Bone marrow (tissue), 2 donors: ENCODE results near the gene AUTS2.
A peak's percentile ranks its signal among the peaks of the same experiment; 100 is the strongest.

Experiments
- DNase-seq, 2 donors: peaks; one replicate each; lab custom pipeline; 2025; lab: John Stamatoyannopoulos, UW

The AUTS2 gene

GRCh38 chr7:69656890-69657289 is 58.6 kb downstream of the AUTS2 start:
- DNase-seq = no peak

GRCh38 chr7:69657331-69657730 is 59.1 kb downstream of the AUTS2 start:
- no peak for DNase-seq

DNA sequence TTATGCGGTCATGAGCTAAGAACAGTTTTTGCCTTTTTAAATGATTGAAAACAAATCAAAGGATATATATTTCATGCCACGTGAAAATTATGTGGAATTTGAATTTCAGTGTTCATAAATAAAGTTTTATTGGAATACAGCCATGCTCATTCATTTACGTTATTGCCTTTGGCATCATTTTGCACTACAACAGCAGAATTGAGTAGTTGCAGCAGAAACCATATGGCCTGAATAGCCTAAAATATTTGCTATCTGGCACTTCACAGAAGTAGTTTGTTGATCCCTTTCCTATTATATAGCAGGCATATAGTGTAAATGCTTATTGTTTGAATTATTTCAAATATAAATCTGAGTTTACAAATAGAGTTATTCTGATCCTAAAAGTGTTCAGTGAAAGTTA is 59.7 kb downstream of the AUTS2 start:
- no peak for DNase-seq

DNA sequence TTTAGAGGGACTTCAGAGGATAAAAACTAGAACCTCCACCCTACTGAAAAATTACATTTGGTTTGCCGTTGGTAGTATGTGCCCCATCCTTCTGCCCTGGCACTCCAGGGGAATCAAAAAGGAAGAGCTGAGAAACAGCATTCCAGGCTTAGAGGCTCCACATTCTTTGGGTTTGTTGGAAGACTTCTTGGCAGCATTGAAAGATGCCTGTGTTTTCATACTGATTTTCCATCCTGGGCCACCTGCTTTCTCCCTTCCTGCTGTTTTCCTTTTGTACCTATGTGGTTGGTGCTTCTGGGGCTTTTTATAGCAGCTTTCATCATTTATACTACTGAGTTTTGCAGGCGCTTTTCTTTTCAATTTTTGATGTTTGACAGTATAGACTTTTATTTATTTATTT is 61.7 kb downstream of the AUTS2 start:
- DNase-seq = no peak

- DNase-seq = no peak
Measured at GRCh38 chr7:69661342-69661741, 63.1 kb downstream of the AUTS2 start.

DNA sequence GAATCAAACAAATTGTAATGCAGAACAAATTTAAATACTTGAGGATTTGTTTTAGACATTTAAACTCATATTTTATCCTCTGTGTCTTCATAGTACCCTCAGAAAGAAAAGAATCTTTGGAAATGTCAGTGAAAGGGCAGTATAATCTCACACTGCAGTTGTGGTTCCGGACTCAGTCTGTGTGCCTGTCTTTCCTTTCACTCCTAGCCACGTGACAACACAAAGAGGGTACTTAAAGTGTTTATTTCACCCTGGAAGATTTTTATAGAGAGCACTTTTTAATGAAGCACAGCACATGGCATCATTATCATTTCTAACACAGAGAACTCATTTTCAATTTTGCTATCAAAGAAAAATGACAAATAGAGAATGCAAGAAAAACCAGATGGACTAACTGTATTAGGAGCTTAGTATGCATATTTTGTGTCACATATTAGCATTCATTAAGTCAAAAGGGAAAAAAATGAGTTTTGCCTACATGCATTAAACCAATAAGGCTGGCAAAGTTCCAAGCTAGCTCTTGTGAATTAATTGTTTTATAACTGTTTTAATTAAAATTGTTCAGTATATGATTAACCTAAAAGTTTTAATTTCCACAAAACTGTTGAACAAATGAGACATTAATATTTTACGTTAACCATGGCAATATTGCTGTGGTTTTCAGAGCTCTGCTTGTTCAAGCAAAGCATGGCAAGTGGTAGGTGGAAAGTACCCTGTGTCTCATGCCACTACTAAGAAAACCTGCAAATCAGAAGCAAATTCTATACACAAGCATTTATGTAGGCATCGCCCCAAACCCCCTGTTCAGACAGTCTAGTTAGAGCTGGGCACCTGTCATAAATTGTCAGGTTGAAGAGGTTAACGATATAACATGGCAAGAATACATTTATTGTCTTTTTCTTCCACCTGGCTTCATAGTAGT is 65.9 kb downstream of the AUTS2 start:
- DNase-seq = no peak

DNA sequence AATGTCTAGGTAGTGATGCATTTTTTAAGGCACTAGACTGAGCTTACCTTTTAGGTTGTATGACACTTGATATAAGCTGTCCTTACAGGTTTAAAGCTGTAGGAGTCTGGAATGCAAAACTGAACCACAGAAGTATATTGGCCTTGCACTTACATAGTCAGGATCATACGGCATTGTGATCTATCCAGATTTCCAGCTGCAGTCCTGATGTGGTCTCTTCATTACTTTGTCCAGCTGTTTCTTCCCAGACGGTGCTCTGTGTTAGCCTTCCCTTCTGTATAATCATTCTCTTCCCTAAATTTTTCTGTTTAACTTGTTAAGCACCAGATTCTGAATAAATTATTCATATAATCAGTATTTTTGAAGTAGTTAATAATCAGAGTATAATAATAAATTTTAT is 67.1 kb downstream of the AUTS2 start:
- DNase-seq = no peak

- peak in 1 of 2 donors; percentile 44 for DNase-seq
Measured at GRCh38 chr7:69668339-69668870, 70.1 kb downstream of the AUTS2 start.

DNA sequence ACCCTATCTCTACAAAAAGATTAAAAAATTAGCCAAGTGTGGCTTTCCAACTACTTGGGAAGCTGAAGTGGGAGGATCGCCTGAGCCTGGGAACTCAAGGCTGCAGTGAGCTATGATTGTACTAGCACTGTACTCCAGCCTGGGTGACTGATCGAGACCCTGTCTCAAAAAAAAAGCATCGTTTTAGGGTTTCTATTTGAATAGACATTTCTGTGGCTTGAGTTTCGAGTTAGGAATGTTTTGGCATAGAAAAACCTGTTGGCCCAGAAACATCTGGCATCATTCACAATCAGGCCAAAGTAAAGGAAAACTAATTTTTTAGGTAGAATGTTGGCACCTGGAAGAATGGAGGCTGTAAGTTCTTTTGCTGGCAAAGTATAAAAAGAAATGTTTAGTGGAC is 72.4 kb downstream of the AUTS2 start:
- no peak for DNase-seq

DNA sequence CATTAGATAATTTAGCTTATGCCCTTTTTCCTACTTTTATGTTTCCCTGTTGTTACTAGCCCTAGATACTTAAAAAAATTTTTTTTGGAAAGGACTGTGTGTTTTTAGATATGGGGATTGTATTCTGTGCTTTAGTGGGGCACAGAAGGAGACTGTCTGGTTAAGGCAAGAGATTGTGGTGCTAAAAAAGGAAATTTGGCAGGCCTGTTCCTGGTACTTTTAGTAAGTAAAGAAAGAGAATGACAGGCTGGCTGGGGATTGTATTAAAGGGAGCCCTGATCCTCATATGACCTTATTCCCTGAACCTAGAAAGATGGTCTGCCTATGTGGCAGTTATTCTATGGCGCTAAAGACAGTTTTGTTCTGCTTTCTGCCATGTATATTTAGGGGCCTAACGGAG is 74.8 kb downstream of the AUTS2 start:
- DNase-seq = no peak

DNA sequence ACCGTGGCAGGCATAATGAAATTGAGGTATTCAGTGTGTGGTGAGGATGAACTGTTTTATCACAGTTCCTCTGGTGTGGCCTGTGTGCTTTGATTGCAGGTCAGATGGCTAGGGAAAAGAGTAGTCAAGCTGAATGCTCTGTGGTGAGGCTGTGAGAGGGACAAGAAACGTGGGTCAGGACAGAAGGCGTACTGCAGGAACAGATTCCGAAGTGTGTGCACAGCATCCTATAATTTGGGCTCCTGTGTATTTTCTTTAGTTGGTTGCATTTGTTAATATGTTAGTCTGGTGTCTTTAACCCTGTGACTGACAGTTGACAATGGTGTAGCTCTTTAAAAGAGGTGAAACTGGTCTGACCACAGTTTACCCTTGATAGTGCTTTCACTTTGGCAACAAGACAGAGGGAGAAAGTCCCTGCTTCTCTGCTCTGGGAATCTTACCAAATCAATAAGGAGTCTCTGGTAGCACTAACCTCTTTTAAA is 76.5 kb downstream of the AUTS2 start:
- no peak for DNase-seq

- no peak for DNase-seq
Measured at GRCh38 chr7:69676247-69676646, 78.0 kb downstream of the AUTS2 start.

DNA sequence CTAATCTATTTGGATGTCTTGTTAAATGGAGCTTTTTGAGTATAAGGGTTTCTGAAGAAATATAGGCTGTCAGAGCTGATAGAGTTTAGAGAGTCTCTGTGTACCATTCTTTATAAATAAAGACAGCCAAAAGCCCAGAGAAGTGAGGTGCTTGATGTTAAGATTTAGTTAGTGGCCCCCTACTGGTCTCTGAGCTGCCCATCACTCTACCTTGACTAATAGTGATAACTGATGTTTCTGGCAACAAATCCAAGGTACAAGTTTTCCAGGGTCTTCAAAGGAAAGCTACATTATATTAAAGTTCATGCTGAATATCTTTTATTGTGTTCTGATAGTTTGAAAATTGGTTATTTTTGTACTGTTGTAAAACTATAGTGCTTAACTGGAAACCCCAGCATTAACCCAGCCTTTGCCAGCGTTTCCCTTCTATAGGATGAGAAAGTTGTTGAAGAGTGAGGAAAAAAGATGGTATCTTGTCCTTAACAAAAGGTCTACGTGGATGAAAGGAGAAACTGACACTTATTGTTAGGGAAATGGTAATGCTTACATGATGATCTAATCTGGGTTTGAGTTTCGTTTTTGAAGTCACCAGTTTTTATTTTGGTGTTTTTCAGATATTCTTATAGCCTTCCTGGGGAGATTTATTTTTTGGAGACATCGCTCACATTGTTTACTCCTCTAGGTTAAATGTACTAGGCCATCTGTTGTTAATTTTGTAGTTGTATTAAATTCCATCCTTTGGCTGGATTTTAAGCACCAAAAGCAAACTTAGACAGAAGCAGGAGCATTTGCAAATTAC is 79.0 kb downstream of the AUTS2 start:
- no peak for DNase-seq

DNA sequence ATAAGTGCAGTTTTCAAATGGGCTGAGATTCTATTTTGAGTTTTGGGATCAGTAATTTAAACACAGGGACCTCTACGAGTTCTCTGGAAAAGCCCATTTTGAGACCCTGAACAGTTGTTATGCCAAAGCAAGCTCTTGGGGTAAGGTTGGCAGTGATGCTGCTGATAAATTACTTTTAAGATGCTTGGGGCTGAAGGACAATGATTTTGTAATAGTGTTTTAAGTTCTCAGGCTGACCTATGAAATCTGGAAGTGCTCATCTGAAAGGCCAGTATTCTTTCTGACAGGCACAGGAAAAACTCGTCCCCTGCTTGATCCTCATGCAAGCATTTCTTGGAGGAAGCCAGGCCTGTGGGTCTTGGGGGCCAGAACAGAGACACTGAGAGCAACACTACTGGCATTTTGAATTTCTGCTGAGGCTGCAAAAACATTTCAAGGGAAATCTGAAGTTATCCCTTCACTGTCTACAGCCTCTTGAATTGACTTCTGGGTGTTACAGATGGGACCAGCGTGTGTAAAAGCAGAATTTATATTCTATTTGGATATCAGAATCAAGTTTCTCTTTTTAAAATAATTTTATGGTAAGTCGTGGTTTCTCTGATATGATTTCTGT is 79.7 kb downstream of the AUTS2 start:
- DNase-seq = no peak

DNA sequence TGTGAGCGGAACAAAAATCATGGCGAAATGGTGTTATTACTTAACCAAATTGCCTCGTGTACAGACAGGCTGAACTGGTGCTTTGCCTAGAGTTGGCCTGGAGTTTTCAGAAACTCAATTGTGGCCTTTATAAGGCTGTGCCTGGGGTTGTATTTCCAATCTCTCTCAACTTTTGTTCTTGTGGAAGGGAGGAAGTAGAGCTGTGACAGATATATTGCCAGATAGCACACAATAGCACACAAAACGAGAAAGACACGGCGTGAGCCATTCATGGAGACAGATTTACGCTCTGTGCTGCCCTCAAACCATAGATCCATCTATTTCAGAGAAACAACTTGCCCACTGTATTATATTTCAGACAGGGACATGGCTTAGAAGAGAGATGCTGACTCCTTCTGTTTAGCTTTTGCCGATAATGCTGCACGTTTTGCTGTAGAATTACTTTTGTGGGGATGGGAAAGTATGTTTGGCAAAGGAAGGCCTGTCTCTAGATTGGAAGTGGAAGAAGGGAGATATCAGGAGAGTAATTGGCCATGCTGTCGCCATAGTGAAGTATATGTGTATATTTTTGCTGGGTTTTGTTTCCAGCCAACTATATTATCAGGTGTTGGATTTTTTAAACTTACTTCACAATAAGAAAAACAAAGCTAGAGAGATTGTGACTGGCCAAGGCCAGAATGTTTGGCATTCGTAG is 80.4 kb downstream of the AUTS2 start:
- DNase-seq = peak in 1 of 2 donors; percentile 37

GRCh38 chr7:69681181-69681580 is 82.9 kb downstream of the AUTS2 start:
- peak in 1 of 2 donors; percentile 14 for DNase-seq

GRCh38 chr7:69682518-69682917 is 84.2 kb downstream of the AUTS2 start:
- DNase-seq = no peak

DNA sequence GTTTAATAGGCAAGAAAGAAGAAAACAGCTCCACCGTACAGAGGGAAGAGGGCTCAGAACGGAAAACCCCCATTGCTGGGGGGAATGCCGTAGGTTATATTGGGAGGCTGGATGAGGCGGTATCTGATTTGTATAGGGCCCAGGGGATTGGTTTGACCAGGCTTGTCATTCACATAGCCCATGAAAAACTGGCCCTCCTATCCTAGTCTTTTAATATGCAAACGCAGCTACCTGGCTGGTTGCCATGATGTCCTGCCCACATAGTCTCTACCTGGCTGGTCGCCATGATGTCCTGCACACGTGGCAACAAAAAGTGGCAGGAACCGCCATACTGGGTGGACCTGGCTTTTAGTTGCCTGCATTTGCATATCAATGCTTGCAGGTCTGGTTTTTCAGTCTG is 84.7 kb downstream of the AUTS2 start:
- DNase-seq = no peak

DNA sequence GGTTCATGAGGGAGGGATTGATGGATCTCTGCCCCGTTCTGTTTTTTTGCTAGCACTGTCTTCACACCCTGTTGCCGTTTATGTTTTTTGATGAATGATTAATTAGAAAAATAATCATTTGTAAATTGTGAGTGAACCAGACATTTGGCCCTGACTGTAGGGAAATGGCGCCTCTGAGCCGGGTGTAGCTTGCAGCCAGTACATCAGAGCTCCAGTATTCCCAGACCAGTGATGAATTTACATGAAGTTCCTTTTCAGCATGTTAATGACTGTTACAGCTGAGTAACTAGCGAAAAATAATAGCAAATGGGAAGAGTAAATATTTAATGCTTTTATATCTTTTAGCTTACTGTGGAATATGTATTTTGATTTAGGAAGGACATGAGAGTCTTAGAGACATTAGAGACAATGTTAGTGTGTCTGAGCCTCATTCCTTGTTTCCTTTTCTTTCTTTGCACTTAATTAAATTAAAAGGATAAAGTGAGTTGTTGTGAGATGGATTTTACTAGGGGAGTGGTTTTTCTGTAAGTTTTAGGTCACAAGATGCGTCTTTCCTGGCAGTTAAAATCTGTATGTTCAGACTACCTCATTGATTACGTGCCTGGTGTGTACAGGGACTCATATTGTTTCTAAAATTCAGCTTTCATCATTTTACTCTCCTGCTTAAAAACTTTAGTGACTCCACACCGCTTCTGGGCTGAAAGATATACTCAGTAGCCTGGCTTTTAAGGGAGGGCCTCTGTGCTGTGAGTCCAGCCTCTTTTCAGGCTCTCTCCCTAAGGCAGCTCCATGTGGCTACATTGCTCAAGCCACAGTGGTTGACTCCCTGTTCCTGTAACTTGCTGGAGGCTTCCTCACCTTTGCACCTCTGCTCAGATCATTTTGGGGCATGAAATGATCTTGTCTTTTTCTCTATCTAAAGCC is 86.4 kb downstream of the AUTS2 start:
- DNase-seq = no peak

DNA sequence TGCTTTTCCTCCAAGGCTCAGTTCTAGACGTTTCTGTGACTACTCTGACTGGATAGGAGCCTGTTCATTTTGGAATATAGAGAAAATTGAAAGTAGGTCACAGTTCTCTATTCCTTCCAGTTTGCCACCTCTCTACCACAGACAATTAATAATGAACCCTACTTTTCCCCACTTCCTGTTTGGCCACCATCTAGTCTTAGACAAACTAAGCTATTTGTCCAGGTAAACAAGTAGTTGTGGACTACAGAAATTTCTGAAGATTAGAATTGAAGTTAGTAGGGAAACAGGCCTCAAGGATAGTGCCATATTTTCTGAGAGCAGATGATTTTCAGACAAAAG is 87.0 kb downstream of the AUTS2 start:
- DNase-seq = no peak

GRCh38 chr7:69686366-69686765 is 88.1 kb downstream of the AUTS2 start:
- no peak for DNase-seq
